ENCODE data around the gene CEPT1. TPM values are rescaled to one million over a fixed set of nuclear protein-coding genes. Genes with fewer than 3 reads are reported as not detected.

Gene CEPT1
- total and polyA plus RNA-seq, 2 of the 4 experiments (the other 2 are of a cell fraction): 13.3 to 27.4 TPM

GRCh38 chr1:111218701-111219556, 78.9 kb downstream of the CEPT1 start:
- POLR2A ChIA-PET (ENCODE audit: unreplicated experiment): interaction anchor here (0.5 kb wide), 1 partner anchor 9 kb away, joined by 5 read pairs; no protein-coding TSS in a partner anchor
- H2BK5ac ChIP-seq (ENCODE audit: low read depth, low read length, poor library complexity, severe bottlenecking): no peak overlapping the region
- in situ Hi-C loops (cut with MboI; ENCODE audit: low sequenced_read_pairs): no loop called here
- no peak for TF ChIP-seq FOS (IDR thresholded peaks at IDR 0.05; ENCODE audit: low read depth, low read length)
- no peak for TF ChIP-seq CEBPB (IDR thresholded peaks at IDR 0.05; ENCODE audit: low read depth, low read length)
- no peak for TF ChIP-seq ELK1 (IDR thresholded peaks at IDR 0.05; ENCODE audit: borderline replicate concordance, low read depth, low read length)
- TF ChIP-seq RCOR1 (IDR thresholded peaks at IDR 0.05; ENCODE audit: insufficient replicate concordance, low read length): no peak
- TF ChIP-seq NFE2L2 (IDR thresholded peaks at IDR 0.05; ENCODE audit: low read depth, low read length): no peak
- no peak for TF ChIP-seq USF2 (IDR thresholded peaks at IDR 0.05; ENCODE audit: low read depth, low read length)
- TF ChIP-seq RFX5 (IDR thresholded peaks at IDR 0.05; ENCODE audit: low read depth, low read length): no peak
- TF ChIP-seq BHLHE40 (IDR thresholded peaks at IDR 0.05; ENCODE audit: low read depth, low read length): no peak
- TF ChIP-seq SMC3 (IDR thresholded peaks at IDR 0.05; ENCODE audit: low read depth, low read length): no peak
- TF ChIP-seq MXI1 (IDR thresholded peaks at IDR 0.05; ENCODE audit: borderline replicate concordance, low read depth, low read length): no peak
- no peak for TF ChIP-seq POLR2A (IDR thresholded peaks at IDR 0.05; ENCODE audit: low read depth, low read length)
- no peak for TF ChIP-seq MAFK (IDR thresholded peaks at IDR 0.05; ENCODE audit: low read depth, low read length)
- no peak for TF ChIP-seq CTCF (conservative IDR thresholded peaks at IDR 0.05; ENCODE audit: low read depth, low read length)
- TF ChIP-seq CHD1 (IDR thresholded peaks at IDR 0.05; ENCODE audit: low read depth, low read length): no peak
- TF ChIP-seq MAZ (IDR thresholded peaks at IDR 0.05; ENCODE audit: borderline replicate concordance, low read depth, low read length): no peak

More at GRCh38 chr1:111218701-111219556, 78.9 kb downstream of the CEPT1 start:
- no peaks in the 10 kb centered on the region for H4K20me1 ChIP-seq (ENCODE audit: insufficient read depth, low read length)
- H3K9me3 ChIP-seq (ENCODE audit: control insufficient read depth, insufficient read depth, low read length): no peaks in the 10 kb centered on the region
- no peak overlapping the region for H4K91ac ChIP-seq (ENCODE audit: insufficient read depth, low read depth, low read length)
- no peak overlapping the region for H3K4ac ChIP-seq (ENCODE audit: low read depth, low read length)
- no peak overlapping the region for H3K4me2 ChIP-seq (ENCODE audit: low read depth, low read length)
- H3K27ac ChIP-seq (ENCODE audit: insufficient read depth, low read length): no peak overlapping the region
- no peak overlapping the region for H3K4me3 ChIP-seq (ENCODE audit: insufficient read depth, low read depth, low read length)
- no peak overlapping the region for H3K56ac ChIP-seq (ENCODE audit: extremely low read depth, insufficient read depth, low read length)
- H4K8ac ChIP-seq (ENCODE audit: low read depth in 2 of 2, low read length in 2 of 2): no peak overlapping the region
- no peak overlapping the region for H2BK120ac ChIP-seq (ENCODE audit: low read depth, low read length)
- peaks cover 3% of the 10 kb centered on the region; the same call in 1 of the 2 replicates for H3K4me1 ChIP-seq (ENCODE audit: control insufficient read depth, insufficient read depth, low read length)
- no peak overlapping the region for H2AK5ac ChIP-seq (ENCODE audit: low read depth, low read length)
- no peak overlapping the region for H2AFZ ChIP-seq (replicated peaks; ENCODE audit: low read length, poor library complexity)
- H3K14ac ChIP-seq (replicated peaks; ENCODE audit: low read depth, low read length): no peak overlapping the region
- H2AK9ac ChIP-seq (replicated peaks; ENCODE audit: low read depth, low read length, poor library complexity): no peak overlapping the region
- H3K9me1 ChIP-seq (ENCODE audit: insufficient read depth, low read length): no peaks in the 10 kb centered on the region
- H4K5ac ChIP-seq (ENCODE audit: low read depth, low read length): no peak overlapping the region
- DNase-seq (no peak), ATAC-seq (ENCODE audit: low read depth) (no peak)
- H3K27me3 ChIP-seq (ENCODE audit: control insufficient read depth, insufficient read depth, low read length): no peaks in the 10 kb centered on the region
- no peak overlapping the region for H3K18ac ChIP-seq (ENCODE audit: low read depth, low read length)
- H3K79me1 ChIP-seq (ENCODE audit: low read depth in 1 of 2, low read length in 2 of 2): no peaks in the 10 kb centered on the region
- CTCF ChIA-PET: interaction anchor here (0.6 kb wide), 1 partner anchor 939 kb away, joined by 3 read pairs; no protein-coding TSS in a partner anchor
- H3K36me3 ChIP-seq (ENCODE audit: control insufficient read depth, insufficient read depth, low read length): no peaks in the 10 kb centered on the region
- intact Hi-C loops (cut with micrococcal nuclease) (no loop called here), dilution Hi-C loops (cut with HindIII; ENCODE audit: low sequenced_read_pairs, unreplicated experiment) (no loop called here)
- H3K9ac ChIP-seq (ENCODE audit: low read depth, low read length): no peak overlapping the region
- H2BK20ac ChIP-seq (ENCODE audit: low read depth, low read length): no peak overlapping the region
- H2BK15ac ChIP-seq (ENCODE audit: low read depth, low read length): no peak overlapping the region
- no TSS peak for BruUV-seq (replicated peaks)
- WGBS, 2 experiments (ENCODE audit: extremely low coverage in 2 of 2, insufficient read length in 1 of 2): 90% methylated on average over 2 of the region's 8 CpGs; no CpG with 5 or more reads in 1 of the 2 experiments
- no peak overlapping the region for H3K23ac ChIP-seq (ENCODE audit: low read depth, low read length)

Measured in IMR-90 (cell line).